GM18868 (cell line): Measurements from ENCODE around the gene NNT.
"Not testable (repeated sequence)": the region's sequence is repeated elsewhere in the genome, so short reads cannot be mapped to it uniquely, and the experiment has no call there.

ENCODE experiments used
- ATAC-seq: cut with Tn5 transposase; IDR thresholded peaks from one replicate; pipeline ENCODE4 v1.9.1; 2021; ENCODE audit warnings: mild to moderate bottlenecking, moderate library complexity; ENCODE audit not compliant: unreplicated experiment

The NNT gene

GRCh38 chr5:43663916-43664315 lies 60.9 kb downstream of the NNT start:
- no peak for ATAC-seq

DNA sequence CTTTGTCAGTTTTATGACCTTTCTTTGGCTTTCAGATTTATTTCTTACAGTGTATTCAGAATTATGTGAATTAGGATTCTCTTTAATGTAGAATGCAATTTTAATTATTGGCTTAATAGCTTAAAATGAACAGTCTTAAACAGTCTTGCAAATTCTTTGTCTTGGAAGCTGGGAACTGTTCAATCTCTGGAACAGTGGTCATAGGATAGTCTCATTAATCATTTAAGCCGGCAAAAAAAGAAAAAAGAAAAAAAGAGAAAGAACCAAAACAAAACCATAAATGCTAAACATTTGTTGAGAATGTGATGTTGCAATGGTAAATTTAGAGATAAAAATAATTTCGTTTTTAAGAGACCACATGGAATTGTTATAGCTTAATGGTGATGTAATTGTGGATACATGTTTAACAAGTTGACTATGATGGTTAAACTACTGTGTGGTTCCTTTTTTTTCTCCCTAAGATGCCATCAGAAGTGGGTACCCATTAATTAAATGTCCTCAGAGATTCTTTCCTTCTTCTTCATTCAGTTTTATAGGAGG lies 61.6 kb downstream of the NNT start:
- ATAC-seq, result no peak

DNA sequence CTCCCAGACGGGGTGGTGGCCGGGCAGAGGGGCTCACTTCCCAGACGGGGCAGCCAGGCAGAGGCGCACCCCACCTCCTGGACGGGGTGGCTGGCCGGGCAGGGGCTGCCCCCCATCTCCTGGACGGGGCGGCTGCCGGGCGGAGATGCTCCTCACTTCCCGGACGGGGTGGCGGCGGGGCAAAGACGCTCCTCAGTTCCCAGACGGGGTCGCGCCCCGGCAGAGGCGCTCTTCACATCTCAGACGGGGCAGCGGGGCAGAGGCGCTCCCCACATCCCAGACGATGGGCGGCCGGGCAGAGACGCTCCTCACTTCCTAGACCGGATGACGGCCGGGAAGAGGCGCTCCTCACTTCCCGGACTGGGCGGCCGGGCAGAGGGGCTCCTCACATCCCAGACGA lies 62.8 kb downstream of the NNT start:
- not testable (repeated sequence) for ATAC-seq

- not testable (repeated sequence) for ATAC-seq
These were observed 63.7 kb downstream of the NNT start for GRCh38 chr5:43666728-43667127.

DNA sequence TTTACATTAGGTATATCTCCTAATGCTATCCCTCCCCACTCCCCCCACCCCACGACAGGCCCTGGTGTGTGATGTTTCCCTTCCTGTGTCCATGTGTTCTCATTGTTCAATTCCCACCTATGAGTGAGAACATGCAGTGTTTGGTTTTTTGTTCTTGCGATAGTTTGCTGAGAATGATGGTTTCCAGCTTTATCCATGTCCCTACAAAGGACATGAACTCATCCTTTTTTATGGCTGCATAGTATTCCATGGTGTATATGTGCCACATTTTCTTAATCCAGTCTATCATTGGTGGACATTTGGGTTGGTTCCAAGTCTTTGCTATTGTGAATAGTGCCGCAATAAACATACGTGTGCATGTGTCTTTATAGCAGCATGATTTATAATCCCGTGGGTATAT lies 64.4 kb downstream of the NNT start:
- not testable (repeated sequence) for ATAC-seq

GRCh38 chr5:43674536-43674935 lies 71.6 kb downstream of the NNT start:
- ATAC-seq, result no peak

- no peak for ATAC-seq
These were observed 72.4 kb downstream of the NNT start for GRCh38 chr5:43675357-43675756.

GRCh38 chr5:43676083-43676840 lies 73.3 kb downstream of the NNT start:
- ATAC-seq, result no peak

- ATAC-seq, result no peak
These were observed 74.3 kb downstream of the NNT start for GRCh38 chr5:43677253-43677652.

GRCh38 chr5:43679214-43679613 lies 76.2 kb downstream of the NNT start:
- ATAC-seq, result no peak

GRCh38 chr5:43680286-43680685 lies 77.3 kb downstream of the NNT start:
- ATAC-seq, result no peak

GRCh38 chr5:43683884-43684471 lies 81.0 kb downstream of the NNT start:
- ATAC-seq, result no peak

GRCh38 chr5:43685252-43685950 lies 82.4 kb downstream of the NNT start:
- no peak for ATAC-seq

DNA sequence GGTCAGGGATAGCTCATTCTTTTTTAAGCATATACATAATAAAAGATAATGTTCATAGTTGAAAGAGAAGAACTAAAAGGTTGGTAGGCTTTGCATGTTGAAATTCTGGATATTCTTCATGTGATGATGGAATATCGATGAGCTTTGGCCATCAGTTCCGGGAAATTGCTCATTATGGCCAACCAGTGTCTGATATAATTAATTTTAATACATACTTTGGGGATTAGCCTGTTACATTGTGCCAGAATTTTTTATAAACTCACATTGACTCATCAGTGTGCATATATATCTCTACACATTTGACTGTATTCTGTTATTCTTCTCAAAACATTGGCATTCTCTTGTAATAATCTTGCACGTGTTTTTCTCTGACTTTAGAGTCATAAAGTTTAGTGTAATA lies 84.3 kb downstream of the NNT start:
- no peak for ATAC-seq

- ATAC-seq, result no peak
These were observed 88.3 kb downstream of the NNT start for GRCh38 chr5:43691275-43691674.

GRCh38 chr5:43691893-43692292 lies 88.9 kb downstream of the NNT start:
- ATAC-seq, result no peak

DNA sequence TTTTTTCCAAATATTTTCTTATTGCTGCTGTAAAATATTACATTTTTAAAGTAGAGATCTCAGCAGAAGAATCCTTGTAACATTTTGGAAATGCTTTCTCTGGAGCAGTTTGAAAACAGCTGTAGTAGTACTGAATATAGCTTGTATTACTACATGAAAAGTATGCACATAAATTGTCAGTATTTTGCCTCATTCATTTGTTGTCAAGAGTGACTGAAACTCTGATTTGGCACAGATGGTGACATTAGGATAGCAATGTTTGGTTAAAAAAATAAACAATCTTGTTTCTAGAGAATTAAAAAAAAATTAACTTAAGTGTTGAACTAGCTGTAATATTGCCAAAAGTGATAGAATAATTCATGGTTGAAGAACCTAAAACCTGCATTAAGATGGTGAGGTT lies 90.4 kb downstream of the NNT start:
- ATAC-seq, result no peak

GRCh38 chr5:43694027-43694426 lies 91.0 kb downstream of the NNT start:
- ATAC-seq, result no peak

DNA sequence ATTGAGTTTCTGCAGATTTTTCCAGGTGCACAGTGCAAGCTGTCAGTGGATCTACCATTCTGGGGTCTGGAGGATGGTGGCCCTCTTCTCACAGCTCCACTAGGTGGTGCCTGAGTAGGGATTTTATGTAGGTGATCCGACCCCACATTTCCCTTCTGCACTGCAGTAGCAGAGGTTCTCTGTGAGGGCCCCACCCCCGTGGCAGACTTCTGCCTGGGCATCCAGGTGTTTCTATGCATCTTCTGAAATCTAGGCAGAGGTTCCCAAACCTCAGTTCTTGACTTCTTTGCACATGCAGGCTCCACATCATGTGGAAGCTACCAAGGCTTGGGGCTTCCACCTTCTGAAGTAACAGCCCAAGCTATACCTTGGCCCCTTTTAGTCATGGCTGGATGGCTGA lies 93.5 kb downstream of the NNT start:
- not testable (repeated sequence) for ATAC-seq

GRCh38 chr5:43699910-43700309 lies 96.9 kb downstream of the NNT start:
- ATAC-seq, result no peak

GRCh38 chr5:43700601-43701000 lies 97.6 kb downstream of the NNT start:
- no peak for ATAC-seq

DNA sequence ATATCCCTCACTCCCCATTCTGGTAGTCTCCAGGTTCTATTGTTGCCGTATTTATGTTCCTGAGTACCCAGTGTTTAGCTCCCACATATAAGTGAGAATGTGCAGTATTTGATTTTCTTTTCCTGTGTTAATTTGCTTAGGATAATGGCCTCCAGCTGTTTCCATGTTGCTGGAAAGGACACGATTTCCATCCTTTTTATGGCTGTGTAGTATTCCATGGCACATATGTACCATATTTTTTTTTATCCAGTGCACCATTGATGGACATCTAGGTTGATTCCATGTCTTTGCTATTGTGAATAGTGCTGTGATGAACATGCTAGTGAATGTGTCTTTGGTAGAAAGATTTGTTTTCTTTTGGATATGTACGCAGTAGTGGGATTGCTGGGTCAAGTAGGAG lies 98.2 kb downstream of the NNT start:
- no peak for ATAC-seq
